ENCODE measurements around the gene NARS2.
"Not testable (repeated sequence)": the region's sequence is repeated elsewhere in the genome, so short reads cannot be mapped to it uniquely, and the experiment has no call there.

NARS2 gene

GRCh38 chr11:78540256-78540655 is 34.4 kb downstream of the NARS2 start:
- DNase-seq, result no peak

GRCh38 chr11:78539506-78539905 is 35.2 kb downstream of the NARS2 start:
- DNase-seq, result no peak

GRCh38 chr11:78536933-78537332 is 37.7 kb downstream of the NARS2 start:
- no peak for DNase-seq

GRCh38 chr11:78535920-78536319 is 38.7 kb downstream of the NARS2 start:
- no peak for DNase-seq

GRCh38 chr11:78535027-78535426 is 39.6 kb downstream of the NARS2 start:
- no peak for DNase-seq

- DNase-seq, result peak; percentile 3 to 58 (median 27)
Observed at GRCh38 chr11:78533399-78533798, 41.3 kb downstream of the NARS2 start.

- peak in 1 of 4 experiments; percentile 2 for DNase-seq
Observed at GRCh38 chr11:78532991-78533390, 41.7 kb downstream of the NARS2 start.

- DNase-seq, result no peak
Observed at GRCh38 chr11:78526497-78527146, 48.0 kb downstream of the NARS2 start.

- no peak for DNase-seq
Observed at GRCh38 chr11:78525720-78526119, 48.9 kb downstream of the NARS2 start.

GRCh38 chr11:78520230-78520629 is 54.4 kb downstream of the NARS2 start:
- DNase-seq, result no peak

- no peak for DNase-seq
Observed at GRCh38 chr11:78516281-78516680, 58.4 kb downstream of the NARS2 start.

- no peak for DNase-seq
Observed at GRCh38 chr11:78514922-78515502, 59.7 kb downstream of the NARS2 start.

- not testable (repeated sequence) for DNase-seq
Observed at GRCh38 chr11:78513085-78513484, 61.6 kb downstream of the NARS2 start.

- no peak for DNase-seq
Observed at GRCh38 chr11:78510597-78510996, 64.1 kb downstream of the NARS2 start.

GRCh38 chr11:78510025-78510596 is 64.6 kb downstream of the NARS2 start:
- DNase-seq, result no peak

GRCh38 chr11:78504708-78505107 is 70.0 kb downstream of the NARS2 start:
- DNase-seq, result no peak

GRCh38 chr11:78504181-78504580 is 70.5 kb downstream of the NARS2 start:
- DNase-seq, result no peak

GRCh38 chr11:78499971-78500370 is 74.7 kb downstream of the NARS2 start:
- no peak for DNase-seq

- DNase-seq, result peak; percentile 10 to 53 (median 39)
Observed at GRCh38 chr11:78497293-78497692, 77.4 kb downstream of the NARS2 start.

GRCh38 chr11:78493413-78493975 is 81.2 kb downstream of the NARS2 start:
- DNase-seq, result no peak

- DNase-seq, result no peak
Observed at GRCh38 chr11:78492973-78493372, 81.7 kb downstream of the NARS2 start.

- DNase-seq, result no peak
Observed at GRCh38 chr11:78489184-78489583, 85.5 kb downstream of the NARS2 start.

GRCh38 chr11:78478536-78478935 is 96.1 kb downstream of the NARS2 start:
- DNase-seq, result no peak

GRCh38 chr11:78476066-78476465 is 98.6 kb downstream of the NARS2 start:
- DNase-seq, result no peak
